ENCODE results near the gene WDR33.
A peak's percentile ranks its signal among the peaks of the same experiment; 100 is the strongest.

Gene WDR33

DNA sequence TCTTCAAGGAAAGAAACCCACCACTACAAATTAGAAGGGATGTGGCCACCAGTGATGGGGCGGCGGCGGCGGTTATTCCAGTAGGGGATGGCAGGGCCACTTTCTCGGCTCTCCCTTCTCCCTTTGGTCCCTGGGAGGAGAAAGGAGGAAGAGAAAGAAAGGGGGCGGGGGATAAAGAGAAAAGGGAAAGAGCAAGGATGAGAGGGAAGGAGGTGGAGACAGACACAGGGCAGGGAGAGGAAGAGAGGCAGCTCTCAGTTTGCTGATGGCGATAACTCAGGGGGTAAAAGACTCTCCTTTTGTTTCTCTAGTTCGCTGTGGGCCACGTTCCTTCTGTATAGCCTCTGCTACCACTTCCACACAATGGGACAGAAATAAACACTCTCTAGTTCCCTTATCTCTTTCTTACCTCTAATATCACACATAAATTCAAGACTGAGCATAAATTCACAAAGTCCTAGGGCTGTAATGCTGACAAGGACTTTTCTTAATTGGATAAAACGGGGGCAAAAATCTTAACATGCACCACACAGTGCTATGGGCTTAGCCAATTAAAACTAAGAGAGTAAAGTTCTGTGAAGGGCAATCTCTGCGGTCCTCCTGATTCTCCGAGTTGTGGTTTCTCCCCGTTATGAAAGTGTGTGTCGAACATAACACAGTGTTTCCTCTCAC lies 95.1 kb downstream of the WDR33 start:
- DNase-seq: no peak

DNA sequence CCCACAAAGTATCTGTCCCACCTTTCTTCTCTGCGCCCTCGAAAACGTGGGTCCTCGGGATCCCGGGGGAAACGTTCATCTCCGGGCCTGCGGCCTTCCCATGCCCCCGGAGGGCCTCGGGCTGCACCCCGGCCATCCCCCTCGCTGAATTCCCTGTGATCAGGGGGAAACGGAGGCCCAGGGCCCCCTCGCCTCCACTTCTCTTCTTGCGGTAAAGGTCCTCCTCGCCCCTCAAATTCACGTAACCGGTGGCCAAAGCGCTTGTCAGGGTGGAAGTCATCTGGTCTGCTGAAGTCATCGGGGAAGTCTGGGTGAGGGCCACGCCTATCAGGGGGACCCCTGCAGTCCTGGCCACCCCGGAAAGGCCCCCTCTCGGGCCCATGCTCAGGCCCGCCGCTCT lies 97.4 kb downstream of the WDR33 start:
- no peak for DNase-seq

DNA sequence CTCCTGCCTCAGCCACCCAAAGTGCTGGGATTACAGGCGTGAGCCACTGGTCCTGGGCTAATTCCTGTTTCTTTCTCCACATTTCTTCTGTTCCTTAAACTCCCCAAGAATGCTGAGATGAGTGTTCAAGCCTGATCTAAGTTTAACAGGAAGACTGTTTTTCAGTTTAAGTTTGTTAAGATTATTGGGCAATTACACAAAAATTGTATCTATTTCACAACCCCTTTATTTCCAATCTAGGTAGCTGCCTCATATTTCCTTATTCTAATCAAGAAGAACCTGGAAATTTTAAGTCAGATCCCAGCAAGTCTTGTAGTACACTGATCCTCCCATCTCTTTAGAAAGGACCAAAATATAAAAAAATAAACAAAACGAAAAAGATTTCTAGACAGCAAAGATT lies 98.0 kb downstream of the WDR33 start:
- no peak for DNase-seq

DNA sequence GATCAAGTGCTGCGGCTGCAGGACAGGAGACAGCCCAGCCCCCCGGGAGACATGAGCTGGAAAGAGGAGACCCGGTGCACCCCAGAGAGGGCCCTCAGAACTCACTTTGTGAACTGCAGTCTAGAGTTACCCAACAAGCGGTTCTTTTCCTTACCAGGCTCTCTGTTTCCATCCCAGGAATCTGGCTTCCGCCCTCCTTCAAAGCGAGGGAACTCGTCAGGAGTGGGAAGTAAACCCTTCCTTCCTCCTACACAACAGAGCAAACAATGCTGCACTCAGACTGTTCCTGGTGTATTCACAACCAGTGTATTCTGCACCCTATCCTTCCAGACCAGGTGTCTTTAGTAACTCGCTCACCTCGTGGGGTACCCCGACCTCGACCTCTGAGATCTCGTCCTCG lies 101.6 kb downstream of the WDR33 start:
- no peak for DNase-seq

DNA sequence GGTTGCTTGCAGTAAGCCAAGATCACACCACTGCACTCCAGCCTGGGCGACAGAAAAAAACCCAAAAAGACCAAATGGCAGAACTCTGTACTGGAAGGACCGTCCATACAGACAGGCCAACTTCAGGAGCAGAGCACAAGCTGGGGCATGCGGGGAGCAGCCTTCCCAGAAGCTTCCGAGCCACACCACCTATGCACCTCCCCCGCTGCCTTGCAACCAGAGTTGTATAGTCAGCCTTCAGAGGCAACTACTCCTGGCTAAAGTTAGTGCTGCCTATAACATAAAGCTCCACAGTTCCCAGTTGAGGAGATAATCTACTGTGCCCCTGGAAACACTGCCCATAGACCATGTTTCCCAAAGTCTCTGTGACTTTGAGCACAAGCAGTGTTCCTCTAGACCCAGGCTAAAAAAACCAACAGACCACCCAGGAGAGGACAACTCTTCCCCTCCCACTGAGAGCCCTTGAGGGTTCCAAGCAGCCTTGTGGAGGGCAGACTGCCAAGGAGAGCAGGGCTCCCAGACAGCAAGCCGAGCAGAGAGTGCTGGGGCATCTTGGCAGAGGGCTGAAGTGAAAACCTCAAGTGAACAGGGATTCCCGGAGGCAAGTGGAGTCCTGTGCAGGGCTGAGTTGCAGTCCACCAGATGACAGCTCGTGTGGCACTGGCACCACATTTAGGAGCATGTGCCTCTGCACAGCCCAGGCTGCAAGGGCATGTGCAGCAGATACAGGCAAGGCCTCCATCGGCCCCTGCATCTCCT lies 102.9 kb downstream of the WDR33 start:
- no peak for DNase-seq

DNA sequence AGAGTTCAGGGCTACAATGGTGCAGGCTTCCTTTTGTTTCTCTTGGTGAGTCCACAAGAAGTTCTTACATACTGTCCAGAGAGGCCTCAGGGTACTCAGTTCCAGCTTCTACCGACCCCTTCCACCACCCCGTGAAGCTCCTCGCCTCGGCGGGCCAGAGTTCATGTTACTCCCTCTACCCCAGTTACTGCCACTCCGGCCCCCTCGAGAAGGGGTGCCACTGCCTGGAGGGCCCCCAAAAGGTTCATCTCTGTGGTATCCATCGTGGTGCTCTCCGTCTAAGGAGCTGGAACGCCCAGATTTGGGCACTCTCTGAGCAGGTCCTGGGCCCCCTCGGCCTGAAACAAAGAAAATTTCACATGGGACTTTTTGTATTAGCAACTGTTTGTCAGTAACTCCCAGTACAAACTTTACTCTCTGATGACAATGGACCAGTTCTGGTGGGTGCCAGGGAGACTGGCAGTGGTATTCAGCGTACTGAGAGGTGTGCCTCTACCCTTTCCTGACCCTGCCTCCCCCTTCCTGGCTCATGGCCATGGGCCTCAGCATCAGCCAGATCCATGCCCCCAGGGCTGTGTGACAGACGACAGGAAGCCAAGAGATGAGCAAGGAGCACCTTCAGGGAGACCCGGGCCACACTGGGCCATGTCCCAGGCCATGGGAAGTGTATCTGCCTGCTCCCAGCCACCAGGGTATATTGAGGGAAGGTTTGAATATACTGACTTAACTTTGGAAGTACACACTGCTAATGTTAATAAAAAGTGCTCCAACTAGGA lies 104.6 kb downstream of the WDR33 start:
- DNase-seq: no peak

DNA sequence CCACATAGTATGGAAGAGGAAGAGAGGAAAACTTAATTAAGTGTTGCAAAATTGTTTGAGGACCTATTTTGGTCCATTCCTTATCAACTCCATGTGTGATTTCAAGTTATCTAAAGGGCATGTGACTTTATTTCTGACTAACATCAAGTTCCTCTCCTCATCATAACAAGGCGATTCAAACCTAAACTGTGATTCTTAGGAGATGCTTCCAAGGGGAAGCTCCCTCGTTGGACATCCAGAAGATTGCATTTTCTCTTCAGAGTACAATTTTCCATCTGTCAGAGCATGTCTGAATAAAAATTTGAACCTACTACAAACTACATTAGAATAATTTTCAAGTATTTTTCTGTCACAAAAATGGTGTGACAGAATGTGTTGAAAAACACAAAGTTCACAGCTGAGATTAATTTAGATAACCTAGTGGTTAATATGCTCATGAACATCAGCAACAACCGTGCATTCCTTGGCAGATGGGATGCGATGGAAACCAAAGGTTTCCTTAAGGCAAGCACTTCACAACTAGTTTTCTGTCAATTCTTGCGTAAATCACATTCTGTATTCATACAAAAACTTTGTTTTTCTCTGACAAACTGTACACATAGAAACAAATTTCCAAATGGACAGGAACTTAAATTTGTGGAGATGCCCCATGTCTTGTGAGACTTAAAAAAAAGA lies 105.4 kb downstream of the WDR33 start:
- DNase-seq: no peak

DNA sequence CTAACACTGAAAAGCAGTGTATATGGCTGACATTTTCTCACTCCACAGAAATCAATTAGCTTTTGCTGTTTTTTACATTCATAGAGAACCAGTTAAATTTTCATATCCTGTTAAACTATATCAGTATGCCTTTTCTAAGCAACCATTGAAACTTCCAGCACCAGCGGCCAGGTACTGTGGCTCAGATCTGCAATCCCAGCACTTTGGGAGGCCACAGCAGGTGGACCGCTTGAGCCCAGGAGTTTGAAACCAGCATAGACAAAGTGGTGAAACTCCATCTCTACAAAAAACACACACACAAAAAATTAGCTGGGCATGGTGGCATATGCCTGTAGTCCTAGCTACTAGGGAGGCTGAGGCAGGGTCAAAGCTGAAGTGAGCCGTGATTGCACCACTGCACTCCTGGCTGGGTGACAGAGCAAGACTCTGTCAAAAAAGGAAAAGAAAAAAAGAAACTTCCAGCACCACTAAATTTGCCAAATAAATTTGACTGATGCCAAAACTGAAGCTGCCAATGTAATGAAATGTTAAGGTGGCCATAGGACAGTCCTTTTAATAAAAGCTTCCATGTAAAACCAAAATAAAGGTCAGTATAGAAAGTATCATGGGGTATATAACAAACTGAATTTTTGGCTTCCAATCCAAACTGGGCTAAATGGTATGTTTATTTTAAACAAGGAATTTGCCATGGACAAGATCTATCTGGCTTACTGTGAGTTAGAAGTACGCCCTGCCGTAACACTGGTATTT lies 106.2 kb downstream of the WDR33 start:
- DNase-seq: no peak

DNA sequence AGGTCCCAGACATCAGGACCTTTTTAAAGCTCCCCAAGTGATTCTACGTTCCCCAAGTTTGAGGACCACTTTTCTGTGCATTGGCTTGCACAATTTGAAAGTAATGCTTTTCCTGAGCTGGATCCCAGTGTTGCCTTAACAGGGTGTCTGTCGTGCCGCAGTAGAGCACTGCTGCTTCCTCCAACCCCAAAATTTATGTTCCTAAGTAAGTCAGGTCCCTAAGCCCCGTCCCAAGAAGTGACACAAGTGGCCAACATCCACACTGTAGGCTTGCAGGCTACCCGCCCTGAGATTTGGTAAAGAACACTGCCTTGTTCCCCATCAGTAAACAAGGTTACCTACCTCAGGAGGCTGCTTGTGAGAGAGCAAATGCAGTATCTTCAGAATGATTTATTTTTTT lies 107.7 kb downstream of the WDR33 start:
- DNase-seq: no peak

DNA sequence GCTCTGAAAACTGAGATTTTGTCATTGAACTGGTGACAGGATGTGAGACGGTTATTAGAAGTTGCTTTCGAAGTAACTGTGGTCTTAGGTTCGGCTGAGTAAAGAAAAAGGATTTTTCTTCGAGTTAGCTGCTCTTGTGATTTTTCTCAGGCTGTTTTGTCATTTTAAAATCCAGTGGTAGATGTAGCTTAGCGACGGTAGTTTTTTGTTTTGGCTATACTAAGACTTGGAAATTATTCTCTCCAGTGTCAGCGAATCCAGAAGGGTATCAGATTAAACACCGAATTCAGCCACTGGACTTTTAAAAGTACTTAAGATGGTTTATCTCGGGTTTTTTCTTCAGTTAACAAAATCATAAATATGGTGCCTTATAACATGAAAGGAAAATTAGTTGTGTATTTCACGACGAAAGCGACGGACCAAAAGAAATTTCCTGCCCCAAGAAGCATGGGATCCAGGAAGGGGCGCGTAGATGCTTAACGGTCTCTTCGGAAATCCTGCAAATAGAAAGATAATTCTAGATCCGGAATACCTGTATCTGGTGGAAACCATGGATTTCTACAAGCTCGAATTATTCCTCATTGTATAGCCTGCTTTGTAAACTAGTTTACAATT lies 108.5 kb downstream of the WDR33 start:
- DNase-seq: no peak

DNA sequence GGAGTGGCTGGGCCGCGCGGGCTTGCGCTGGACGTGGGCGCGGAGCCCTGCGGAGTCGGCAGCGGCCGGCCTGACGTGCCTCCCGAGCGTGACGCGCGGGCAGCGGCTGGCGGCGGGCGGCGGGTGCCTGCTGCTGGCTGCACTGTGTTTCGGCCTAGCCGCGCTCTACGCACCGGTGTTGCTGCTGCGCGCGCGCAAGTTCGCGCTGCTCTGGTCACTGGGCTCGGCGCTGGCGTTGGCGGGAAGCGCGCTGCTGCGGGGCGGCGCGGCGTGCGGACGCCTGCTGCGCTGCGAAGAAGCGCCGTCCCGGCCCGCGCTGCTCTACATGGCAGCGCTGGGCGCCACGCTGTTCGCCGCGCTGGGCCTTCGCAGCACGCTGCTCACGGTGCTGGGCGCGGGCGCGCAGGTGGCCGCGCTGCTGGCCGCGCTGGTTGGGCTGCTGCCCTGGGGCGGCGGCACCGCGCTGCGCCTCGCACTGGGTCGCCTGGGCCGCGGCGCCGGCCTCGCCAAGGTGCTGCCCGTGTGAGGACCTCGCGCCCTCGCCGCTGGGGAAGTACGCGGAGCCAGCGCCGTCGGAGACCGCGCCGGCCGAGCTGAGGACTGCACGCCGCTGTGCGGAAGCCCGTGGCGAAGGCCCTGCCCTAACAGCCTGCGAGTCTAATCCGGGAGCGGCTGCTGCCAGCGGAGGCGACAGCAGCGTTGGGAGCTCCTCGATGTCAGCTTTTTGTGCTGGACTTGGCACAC lies 109.1 kb downstream of the WDR33 start:
- peak; percentile 83 for DNase-seq

DNA sequence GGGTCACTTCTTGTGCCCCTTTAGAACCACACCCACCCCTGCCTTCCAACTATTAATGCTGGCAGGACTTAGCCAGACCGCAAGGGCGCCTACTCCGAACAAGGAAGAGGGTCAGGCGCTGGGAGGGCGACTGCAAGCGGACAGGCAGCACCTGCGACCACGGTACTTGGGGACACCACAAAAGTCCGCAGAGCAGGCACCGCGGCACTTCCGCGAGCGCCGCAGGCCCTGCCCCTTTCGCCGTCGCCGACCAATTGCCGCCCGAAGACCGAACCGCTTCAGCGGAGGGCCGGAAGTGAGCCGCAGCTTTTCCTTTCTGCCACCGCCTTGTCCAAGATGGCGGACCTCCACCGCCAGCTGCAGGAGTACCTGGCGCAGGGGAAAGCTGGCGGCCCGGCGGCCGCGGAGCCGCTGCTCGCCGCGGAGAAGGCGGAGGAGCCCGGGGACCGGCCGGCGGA lies 109.7 kb downstream of the WDR33 start, which contains the start of gene SFT2D3:
Gene SFT2D3 (plus strand): TSS at position 305 of the 458 bp plus-strand sequence. CDS start 32 bp downstream, at position 337.
- peak; percentile 94 for DNase-seq

DNA sequence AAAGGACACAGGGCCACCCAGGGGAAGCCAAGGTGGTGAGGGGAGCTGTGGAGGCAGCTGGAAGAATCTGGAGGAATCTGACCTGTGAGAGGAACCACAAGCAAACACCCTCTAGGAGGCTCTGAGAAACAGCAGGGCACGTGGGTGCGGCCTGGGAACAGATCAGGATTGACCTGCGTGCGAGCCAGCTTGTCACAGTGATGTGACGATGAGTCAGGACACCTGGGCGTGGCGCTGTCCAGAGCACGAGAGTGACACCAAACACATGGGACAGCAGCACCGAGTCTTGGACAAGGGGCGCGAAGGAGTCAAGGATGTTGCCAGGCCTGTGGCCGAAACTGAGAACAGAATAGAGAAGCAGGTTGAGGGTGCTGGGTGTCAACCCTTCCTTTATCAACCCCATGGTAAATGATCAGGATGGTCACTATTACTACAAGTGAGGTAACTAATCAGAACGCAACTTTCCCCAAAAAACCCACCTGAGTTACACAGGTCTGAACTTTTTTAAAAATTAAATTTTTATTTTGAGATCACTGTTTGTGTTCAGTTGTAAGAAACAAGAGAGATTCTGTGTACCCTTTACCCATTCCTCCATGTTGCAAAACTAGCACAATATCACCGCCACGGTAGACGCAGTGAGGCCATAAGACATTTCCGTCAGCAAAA lies 110.3 kb downstream of the WDR33 start:
- DNase-seq: no peak

DNA sequence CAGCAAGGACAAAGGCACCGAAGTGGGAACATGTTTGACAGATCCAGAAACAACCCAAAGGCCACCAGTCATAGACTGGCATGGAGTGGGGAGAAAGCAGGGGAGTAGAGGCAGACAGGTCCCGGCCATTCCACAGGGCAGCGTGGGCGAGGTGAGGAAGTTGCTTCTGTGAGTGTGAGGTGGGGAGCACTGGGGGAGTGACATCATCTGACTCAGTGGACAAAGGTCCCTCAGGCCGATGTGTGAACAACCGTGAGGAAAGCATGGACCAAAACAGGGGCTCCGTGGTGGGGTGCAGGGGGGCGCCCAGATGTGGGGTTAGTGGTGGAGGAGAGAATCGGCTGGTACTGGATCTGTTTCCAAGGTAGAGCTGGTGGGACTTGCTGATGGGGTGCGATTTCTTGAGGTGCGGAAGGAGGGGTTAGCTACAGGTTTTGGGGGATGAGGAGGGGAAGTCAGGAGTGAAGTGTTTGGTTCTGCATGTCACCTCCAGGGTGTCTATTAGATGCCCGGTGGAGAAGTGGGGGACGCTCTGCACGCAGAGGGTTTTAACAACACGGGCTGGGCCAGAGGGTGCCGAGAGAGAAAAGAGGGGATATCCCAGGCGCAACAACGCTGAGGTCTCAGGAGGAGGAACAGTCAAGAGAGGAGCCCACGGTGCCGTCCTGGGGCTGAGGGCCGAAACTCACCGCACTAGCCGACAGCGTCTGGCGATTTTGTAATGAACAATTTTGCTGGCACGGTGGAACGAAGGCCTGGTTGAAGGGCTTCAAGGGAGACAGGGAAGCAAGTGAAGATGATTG lies 112.2 kb downstream of the WDR33 start:
- DNase-seq: no peak

DNA sequence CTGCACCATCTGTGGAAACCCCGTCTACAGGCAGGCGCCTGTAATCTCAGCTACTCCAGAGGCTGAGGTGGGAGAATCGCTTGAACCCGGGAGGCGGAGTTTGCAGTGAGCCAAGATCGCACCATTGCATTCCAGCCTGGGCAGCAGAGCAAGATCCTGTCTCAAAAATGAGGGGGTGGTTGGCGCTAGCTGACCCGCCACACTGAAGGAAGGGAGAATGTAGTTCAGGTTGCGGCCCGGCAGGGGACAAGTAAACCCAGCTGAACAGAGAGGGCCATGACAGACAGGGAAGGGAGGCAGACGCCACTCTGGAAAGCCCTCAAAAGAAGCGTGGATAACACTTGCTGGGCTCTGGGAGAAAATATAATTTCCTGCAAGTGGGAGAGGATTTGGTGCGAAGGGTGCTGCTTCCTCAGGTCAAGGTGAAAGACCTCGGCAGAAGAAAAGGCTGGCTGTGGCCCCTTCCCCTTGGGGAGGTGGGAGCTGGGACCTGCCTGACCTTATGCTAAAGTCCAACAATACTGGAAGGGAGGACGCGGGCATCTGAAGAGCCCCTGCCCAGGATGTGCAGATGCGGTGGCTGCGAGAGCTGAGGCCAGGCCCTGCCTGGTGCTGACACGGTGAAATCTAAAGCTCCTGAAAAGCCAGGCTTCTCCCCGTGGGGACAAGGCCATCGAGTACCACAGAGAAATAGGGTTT lies 113.3 kb downstream of the WDR33 start:
- no peak for DNase-seq

DNA sequence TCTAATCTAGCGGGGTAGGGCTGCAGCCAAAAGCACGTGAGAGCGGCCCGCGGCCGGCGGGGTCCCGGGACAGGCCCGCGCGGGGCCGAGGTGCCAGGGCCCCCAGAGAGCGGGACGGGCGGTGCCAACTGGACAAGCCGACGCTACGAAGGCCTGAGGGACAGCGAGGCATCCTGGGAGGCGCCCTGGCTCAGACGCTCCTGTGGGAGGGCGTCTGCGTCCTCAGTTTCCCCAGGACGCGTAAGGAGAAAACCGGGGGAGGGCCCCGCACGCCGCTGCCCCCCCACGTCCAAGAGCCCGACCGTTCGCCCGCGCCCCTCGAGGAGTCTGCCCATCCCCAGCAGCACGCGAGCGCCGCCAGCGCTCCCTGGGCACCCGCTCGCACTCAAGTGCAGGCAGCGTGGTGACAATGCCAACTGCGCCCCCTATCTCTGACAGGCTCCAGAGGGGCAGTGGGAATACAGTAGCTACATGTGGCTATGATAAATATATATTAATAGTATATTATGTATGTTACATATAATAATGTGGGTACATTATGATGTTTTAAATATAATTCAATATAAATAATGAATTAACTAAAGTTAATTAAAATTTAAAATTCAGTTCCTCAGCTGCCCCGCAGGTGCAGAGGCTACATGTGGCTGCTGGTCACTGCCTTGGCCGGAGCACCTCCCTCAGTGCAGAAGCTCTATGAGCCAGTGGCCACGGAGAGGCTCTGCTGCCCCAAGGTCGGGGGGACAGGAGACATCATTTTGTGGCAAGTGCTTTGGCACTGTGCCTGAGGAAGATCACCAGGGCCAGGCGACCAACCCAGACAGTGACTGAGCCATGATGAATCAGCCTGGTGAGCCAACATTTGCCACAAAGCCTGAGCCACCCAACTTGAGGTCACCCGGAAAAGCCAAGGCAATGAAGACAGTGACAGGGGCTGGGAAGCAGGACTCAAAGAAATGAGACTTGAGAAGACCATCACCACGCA lies 115.2 kb downstream of the WDR33 start:
- DNase-seq: no peak

DNA sequence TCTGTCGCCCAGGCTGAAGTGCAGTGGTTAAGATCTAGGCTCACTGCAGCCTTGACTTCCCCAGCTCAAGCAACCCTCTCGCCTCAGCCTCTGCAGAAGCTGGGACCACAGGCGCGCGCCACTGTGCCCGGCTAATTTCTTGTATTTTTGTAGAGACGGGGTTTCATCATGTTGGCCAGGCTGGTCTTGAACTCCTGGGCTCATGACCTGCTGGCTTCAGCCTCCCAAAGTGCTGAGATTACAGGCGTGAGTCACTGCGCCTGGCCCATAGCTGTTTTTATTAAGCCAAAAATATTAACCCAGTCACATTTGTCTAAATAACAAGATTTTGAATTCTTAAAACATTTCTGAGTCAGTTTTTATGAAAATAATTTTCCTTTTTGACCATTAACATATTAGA lies 116.0 kb downstream of the WDR33 start:
- DNase-seq: no peak

DNA sequence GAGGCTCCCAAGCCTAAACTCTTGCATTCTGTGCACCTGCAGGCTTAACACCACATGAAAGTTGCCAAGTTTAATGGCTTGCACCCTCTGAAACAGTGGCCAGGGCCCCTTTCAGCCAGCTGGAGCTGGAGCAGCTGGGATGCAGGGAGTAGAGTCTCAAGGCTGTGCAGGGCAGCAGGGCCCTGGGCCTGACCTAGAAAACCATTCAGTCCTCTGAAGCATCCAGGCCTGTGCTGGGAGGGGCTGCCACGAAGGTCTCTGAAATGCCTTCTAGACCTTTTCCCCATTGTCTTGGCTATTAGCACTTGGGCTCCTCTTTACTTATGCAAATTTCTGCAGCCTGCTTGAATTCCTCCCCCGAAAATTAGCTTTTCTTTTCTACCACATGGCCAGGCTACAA lies 120.3 kb downstream of the WDR33 start:
- no peak for DNase-seq
